ENCODE results near the gene SNX14. TPM values are rescaled to one million over a fixed set of nuclear protein-coding genes. Genes with fewer than 3 reads are reported as not detected.

The SNX14 gene
- total RNA-seq, 2 experiments from 2014 or later = 55.6 to 55.9 TPM

- POLR2A ChIA-PET = no interaction called here
- CTCF ChIA-PET = interaction anchor here (0.7 to 3.4 kb wide), 16 partner anchors 9 to 128 kb away, joined by 3 to 41 read pairs (median 5); partner anchors contain the start of gene NT5E
Measured at GRCh38 chr6:85482206-85482904, 111.3 kb downstream of the SNX14 start.

- CTCF ChIA-PET = interaction anchor here (1.5 kb wide), 1 partner anchor 9 kb away, joined by 4 read pairs; no protein-coding TSS in a partner anchor
- POLR2A ChIA-PET = no interaction called here
Measured at GRCh38 chr6:85479208-85479607, 114.5 kb downstream of the SNX14 start.

GRCh38 chr6:85476532-85476931, 117.1 kb downstream of the SNX14 start:
- ChIA-PET POLR2A (no interaction called here), CTCF (no interaction called here)

GRCh38 chr6:85473748-85474147, 119.9 kb downstream of the SNX14 start:
- POLR2A ChIA-PET = no interaction called here

GRCh38 chr6:85472744-85473143, 120.9 kb downstream of the SNX14 start:
- ChIA-PET POLR2A (no interaction called here), CTCF (no interaction called here)

More at GRCh38 chr6:85473748-85474147, 119.9 kb downstream of the SNX14 start:
- CTCF ChIA-PET = interaction anchor here (1.5 kb wide), 1 partner anchor 10 kb away, joined by 7 read pairs; no protein-coding TSS in a partner anchor

GRCh38 chr6:85470023-85470410, 123.6 kb downstream of the SNX14 start:
- CTCF ChIA-PET = interaction anchor here (1.3 kb wide), 1 partner anchor 111 kb away, joined by 3 read pairs; no protein-coding TSS in a partner anchor
- POLR2A ChIA-PET = no interaction called here

GRCh38 chr6:85469276-85470022, 124.2 kb downstream of the SNX14 start:
- CTCF ChIA-PET = interaction anchor here (1.2 to 1.3 kb wide), 2 partner anchors 19 to 110 kb away, joined by 3 read pairs; partner anchors contain the start of gene NT5E

GRCh38 chr6:85468326-85468725, 125.3 kb downstream of the SNX14 start:
- POLR2A ChIA-PET = no interaction called here

More at GRCh38 chr6:85469276-85470022, 124.2 kb downstream of the SNX14 start:
- POLR2A ChIA-PET = no interaction called here

GRCh38 chr6:85465762-85466161, 127.9 kb downstream of the SNX14 start:
- POLR2A ChIA-PET = no interaction called here
- CTCF ChIA-PET = no interaction called here

More at GRCh38 chr6:85468326-85468725, 125.3 kb downstream of the SNX14 start:
- CTCF ChIA-PET = interaction anchor here (1.2 kb wide), 2 partner anchors 14 to 18 kb away, joined by 3 to 6 read pairs; partner anchors contain the start of gene NT5E

GRCh38 chr6:85464722-85465150, 128.9 kb downstream of the SNX14 start:
- ChIA-PET CTCF (interaction anchor here (1.0 to 1.3 kb wide), 2 partner anchors 15 to 19 kb away, joined by 3 to 4 read pairs; partner anchors contain the start of gene NT5E), POLR2A (interaction anchor here (1.1 to 1.8 kb wide), 4 partner anchors 15 to 214 kb away, joined by 3 to 10 read pairs (median 4); partner anchors contain the start of gene NT5E)

- POLR2A ChIA-PET = interaction anchor here (1.1 to 1.8 kb wide), 5 partner anchors 14 to 214 kb away, joined by 3 to 10 read pairs (median 5); partner anchors contain the start of gene NT5E
- CTCF ChIA-PET = interaction anchor here (0.7 to 1.3 kb wide), 4 partner anchors 15 to 88 kb away, joined by 3 to 4 read pairs (median 4); partner anchors contain the start of gene NT5E
Measured at GRCh38 chr6:85464260-85464644, 129.4 kb downstream of the SNX14 start.

GRCh38 chr6:85463621-85464259, 129.9 kb downstream of the SNX14 start:
- CTCF ChIA-PET = interaction anchor here (0.7 to 1.3 kb wide), 4 partner anchors 14 to 88 kb away, joined by 3 to 4 read pairs (median 4); partner anchors contain the start of gene NT5E
- POLR2A ChIA-PET = interaction anchor here (1.1 to 1.8 kb wide), 4 partner anchors 14 to 215 kb away, joined by 3 to 10 read pairs (median 5); partner anchors contain the start of gene NT5E

GRCh38 chr6:85462673-85463072, 131.0 kb downstream of the SNX14 start:
- POLR2A ChIA-PET = interaction anchor here (0.6 to 2.7 kb wide), 2 partner anchors 13 to 189 kb away, joined by 3 to 19 read pairs; partner anchors contain the start of gene NT5E

GRCh38 chr6:85461798-85462170, 131.9 kb downstream of the SNX14 start:
- ChIA-PET POLR2A (interaction anchor here (0.7 to 2.7 kb wide), 3 partner anchors 12 to 217 kb away, joined by 3 to 19 read pairs (median 3); partner anchors contain the start of gene NT5E), CTCF (no interaction called here)

More at GRCh38 chr6:85462673-85463072, 131.0 kb downstream of the SNX14 start:
- CTCF ChIA-PET = interaction anchor here (1.2 kb wide), 1 partner anchor 13 kb away, joined by 3 read pairs; the partner anchor contains the start of gene NT5E

GRCh38 chr6:85460921-85461797, 132.5 kb downstream of the SNX14 start:
- ChIA-PET CTCF (no interaction called here), POLR2A (interaction anchor here (0.7 to 2.7 kb wide), 3 partner anchors 11 to 217 kb away, joined by 3 to 19 read pairs (median 3); partner anchors contain the start of gene NT5E)

GRCh38 chr6:85460154-85460920, 133.3 kb downstream of the SNX14 start:
- CTCF ChIA-PET = no interaction called here
- POLR2A ChIA-PET = interaction anchor here (2.7 kb wide), 1 partner anchor 10 kb away, joined by 19 read pairs; the partner anchor contains the start of gene NT5E

GRCh38 chr6:85459224-85459901, 134.3 kb downstream of the SNX14 start:
- ChIA-PET POLR2A (no interaction called here), CTCF (interaction anchor here (0.6 to 1.7 kb wide), 3 partner anchors 10 to 111 kb away, joined by 3 to 5 read pairs (median 3); partner anchors contain the start of gene NT5E)
